Ishikawa (cell line): ENCODE data around the gene MRPL45.

Source experiments
- EP300 ChIP-seq: IDR thresholded peaks from 2 replicates; pipeline ENCODE4 v1.6.1; 2012; ENCODE audit warnings: borderline replicate concordance
- NFIC ChIP-seq: IDR thresholded peaks from 2 replicates; pipeline ENCODE4 v1.6.1; 2012
- RAD21 ChIP-seq: IDR thresholded peaks from 2 replicates; pipeline ENCODE4 v1.6.1; 2012; ENCODE audit warnings: low read depth
- TAF1 ChIP-seq: IDR thresholded peaks from 2 replicates; pipeline ENCODE4 v1.6.1; 2012; ENCODE audit warnings: low read depth, mild to moderate bottlenecking
- YY1 ChIP-seq: IDR thresholded peaks from 2 replicates; pipeline ENCODE4 v1.6.1; 2012; ENCODE audit warnings: low read depth

GRCh38 chr17:38361694-38362465 lies 64.9 kb downstream of the MRPL45 start:
- TF ChIP-seq EP300 = no peak
- no peak for TF ChIP-seq NFIC
- no peak for TF ChIP-seq RAD21
- TF ChIP-seq TAF1 = no peak
- no peak for TF ChIP-seq YY1
